Neural cell (in vitro differentiated cells): Measurements from ENCODE around the gene RAD51B. TPM values are rescaled to one million over a fixed set of nuclear protein-coding genes. Genes with fewer than 3 reads are reported as not detected.

Experiments used
- H2AFZ ChIP-seq: fragments of 200-600, 300-800 bp; sonication (generic), shearing (Covaris generic); 2 replicates; pipeline ENCODE4 v1.6.0; 2014; ENCODE audit warnings: low read depth, mild to moderate bottlenecking, antibody characterized with exemption, low read length, moderate library complexity
- H3F3A ChIP-seq: fragments of 200-600 bp; shearing (Covaris generic); 2 replicates; pipeline ENCODE4 v1.6.1; 2016; ENCODE audit warnings: mild to moderate bottlenecking, moderate library complexity, mixed read lengths, antibody characterized with exemption, low read length; ENCODE audit not compliant: insufficient read depth, poor library complexity, severe bottlenecking
- H3K27ac ChIP-seq: fragments of 200-600, 300-800 bp; sonication (generic), shearing (Covaris generic); 2 replicates; pipeline ENCODE4 v1.5.1; 2014; ENCODE audit warnings: mild to moderate bottlenecking, low read length, moderate library complexity
- H3K27me3 ChIP-seq: fragments of 300-800, 200-600 bp; sonication (generic), shearing (Covaris generic); 2 replicates; pipeline ENCODE4 v1.6.0; 2014; ENCODE audit warnings: mild to moderate bottlenecking, low read depth, low read length, moderate library complexity; ENCODE audit not compliant: insufficient read depth
- H3K36me3 ChIP-seq: fragments of 300-800, 200-600 bp; sonication (generic), shearing (Covaris generic); 2 replicates; pipeline ENCODE4 v1.5.1; 2014; ENCODE audit warnings: mild to moderate bottlenecking, antibody characterized with exemption, low read length, moderate library complexity; ENCODE audit not compliant: insufficient read depth
- H3K4me2 ChIP-seq: fragments of 300-800, 200-600 bp; sonication (generic), shearing (Covaris generic); 2 replicates; pipeline ENCODE4 v1.6.0; 2014; ENCODE audit warnings: mild to moderate bottlenecking, low read length
- H3K4me3 ChIP-seq: fragments of 300-800, 200-600 bp; sonication (generic), shearing (Covaris generic); 2 replicates; pipeline ENCODE4 v1.5.1; 2014; ENCODE audit warnings: mild to moderate bottlenecking, low read length, moderate library complexity
- H3K79me2 ChIP-seq: fragments of 200-600 bp; shearing (Covaris generic); replicated peaks from 2 replicates; pipeline ENCODE4 v1.6.0; 2014; ENCODE audit warnings: mild to moderate bottlenecking, low read length, moderate library complexity; ENCODE audit not compliant: insufficient read depth
- H3K9ac ChIP-seq: fragments of 300-800, 200-600 bp; sonication (generic), shearing (Covaris generic); 2 replicates; pipeline ENCODE4 v1.6.1; 2016; ENCODE audit warnings: mild to moderate bottlenecking, low read length, mixed read lengths
- H3K9me2 ChIP-seq: fragments of 200-600 bp; shearing (Covaris generic); 2 replicates; pipeline ENCODE4 v1.6.1; 2016; ENCODE audit warnings: mild to moderate bottlenecking, low read length, mixed read lengths; ENCODE audit not compliant: insufficient read depth
- H3K9me3 ChIP-seq: fragments of 200-600, 300-800 bp; sonication (generic), shearing (Covaris generic); 2 replicates; pipeline ENCODE4 v1.6.1; 2016; ENCODE audit warnings: mild to moderate bottlenecking, mixed run types, low read length, moderate library complexity, mixed read lengths
- H4K20me1 ChIP-seq: fragments of 200-600 bp; shearing (Covaris generic); 2 replicates; pipeline ENCODE4 v1.6.1; 2016; ENCODE audit warnings: mild to moderate bottlenecking, mixed run types; ENCODE audit not compliant: insufficient read depth
- EP300 ChIP-seq: fragments of 450-650 bp; conservative IDR thresholded peaks from 2 replicates; pipeline ENCODE4 v1.6.1; 2014; ENCODE audit warnings: antibody characterized with exemption, mild to moderate bottlenecking, moderate library complexity; ENCODE audit not compliant: poor library complexity, severe bottlenecking
- POLR2AphosphoS5 ChIP-seq: IDR thresholded peaks from 2 replicates; pipeline ENCODE4 v1.6.1; 2012
- RAD21 ChIP-seq: fragments of 450-650 bp; conservative IDR thresholded peaks from 2 replicates; pipeline ENCODE4 v1.6.1; 2014; ENCODE audit warnings: antibody characterized with exemption, mild to moderate bottlenecking, moderate library complexity
- SMC3 ChIP-seq: fragments of 450-650 bp; conservative IDR thresholded peaks from 2 replicates; pipeline ENCODE4 v1.6.1; 2014; ENCODE audit warnings: antibody characterized with exemption, mild to moderate bottlenecking, moderate library complexity; ENCODE audit not compliant: poor library complexity
- polyA plus RNA-seq: library from polyadenylated mRNA; depleted of rRNA; stranded (reverse); fragments of >200 nt; gene quantifications from 2 replicates; pipeline ENCODE4 v1.2.3, GENCODE V29; 2014
- TF ChIP-seq, protein P1 (sequence below): fragments of 450-650 bp; IDR thresholded peaks from 2 replicates; pipeline ENCODE4 v1.5.1; 2014; ENCODE audit warnings: antibody characterized with exemption, mild to moderate bottlenecking, moderate library complexity; ENCODE audit not compliant: poor library complexity, severe bottlenecking
- TF ChIP-seq, protein P2 (sequence below): IDR thresholded peaks from 2 replicates; pipeline ENCODE4 v1.6.1; 2012; ENCODE audit warnings: borderline replicate concordance

The RAD51B gene
- polyA plus RNA-seq, 1 donor from 2014 or later, result 3.1 TPM

DNA sequence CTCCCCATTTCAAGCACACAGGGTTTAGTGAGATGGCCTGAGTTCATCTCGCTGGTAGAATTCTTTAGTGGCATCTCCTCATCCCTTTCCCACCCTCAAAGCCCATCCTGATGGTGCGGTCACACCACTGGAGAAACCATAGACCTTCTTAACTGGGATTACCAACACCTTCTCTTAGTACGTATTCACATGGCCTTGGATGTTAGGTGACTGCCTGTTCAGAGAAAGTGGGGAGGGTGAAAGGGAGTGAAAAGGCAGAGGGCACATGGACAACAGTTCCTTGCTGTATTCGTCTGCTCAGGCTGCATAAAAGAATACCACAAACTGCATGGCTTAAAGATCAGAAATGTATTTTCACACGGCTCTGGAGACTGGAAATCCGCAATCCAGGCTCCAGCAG is 667.2 kb downstream of the RAD51B start:
- H4K20me1 ChIP-seq, result no peaks in the 10 kb centered on the region
- no peaks in the 10 kb centered on the region for H3K36me3 ChIP-seq
- TF ChIP-seq, protein P1, sequence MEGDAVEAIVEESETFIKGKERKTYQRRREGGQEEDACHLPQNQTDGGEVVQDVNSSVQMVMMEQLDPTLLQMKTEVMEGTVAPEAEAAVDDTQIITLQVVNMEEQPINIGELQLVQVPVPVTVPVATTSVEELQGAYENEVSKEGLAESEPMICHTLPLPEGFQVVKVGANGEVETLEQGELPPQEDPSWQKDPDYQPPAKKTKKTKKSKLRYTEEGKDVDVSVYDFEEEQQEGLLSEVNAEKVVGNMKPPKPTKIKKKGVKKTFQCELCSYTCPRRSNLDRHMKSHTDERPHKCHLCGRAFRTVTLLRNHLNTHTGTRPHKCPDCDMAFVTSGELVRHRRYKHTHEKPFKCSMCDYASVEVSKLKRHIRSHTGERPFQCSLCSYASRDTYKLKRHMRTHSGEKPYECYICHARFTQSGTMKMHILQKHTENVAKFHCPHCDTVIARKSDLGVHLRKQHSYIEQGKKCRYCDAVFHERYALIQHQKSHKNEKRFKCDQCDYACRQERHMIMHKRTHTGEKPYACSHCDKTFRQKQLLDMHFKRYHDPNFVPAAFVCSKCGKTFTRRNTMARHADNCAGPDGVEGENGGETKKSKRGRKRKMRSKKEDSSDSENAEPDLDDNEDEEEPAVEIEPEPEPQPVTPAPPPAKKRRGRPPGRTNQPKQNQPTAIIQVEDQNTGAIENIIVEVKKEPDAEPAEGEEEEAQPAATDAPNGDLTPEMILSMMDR, result no peak
- no peak for TF ChIP-seq RAD21
- H3K9me2 ChIP-seq, result no peaks in the 10 kb centered on the region
- H3K27ac ChIP-seq, result no peak overlapping the region
- H2AFZ ChIP-seq, result no peak overlapping the region
- no peaks in the 10 kb centered on the region for H3F3A ChIP-seq
- H3K4me2 ChIP-seq, result no peak overlapping the region
- no peaks in the 10 kb centered on the region for H3K27me3 ChIP-seq
- H3K9me3 ChIP-seq, result no peaks in the 10 kb centered on the region
- no peak overlapping the region for H3K9ac ChIP-seq
- H3K4me3 ChIP-seq, result no peak overlapping the region
- H3K79me2 ChIP-seq, result no peaks in the 10 kb centered on the region

DNA sequence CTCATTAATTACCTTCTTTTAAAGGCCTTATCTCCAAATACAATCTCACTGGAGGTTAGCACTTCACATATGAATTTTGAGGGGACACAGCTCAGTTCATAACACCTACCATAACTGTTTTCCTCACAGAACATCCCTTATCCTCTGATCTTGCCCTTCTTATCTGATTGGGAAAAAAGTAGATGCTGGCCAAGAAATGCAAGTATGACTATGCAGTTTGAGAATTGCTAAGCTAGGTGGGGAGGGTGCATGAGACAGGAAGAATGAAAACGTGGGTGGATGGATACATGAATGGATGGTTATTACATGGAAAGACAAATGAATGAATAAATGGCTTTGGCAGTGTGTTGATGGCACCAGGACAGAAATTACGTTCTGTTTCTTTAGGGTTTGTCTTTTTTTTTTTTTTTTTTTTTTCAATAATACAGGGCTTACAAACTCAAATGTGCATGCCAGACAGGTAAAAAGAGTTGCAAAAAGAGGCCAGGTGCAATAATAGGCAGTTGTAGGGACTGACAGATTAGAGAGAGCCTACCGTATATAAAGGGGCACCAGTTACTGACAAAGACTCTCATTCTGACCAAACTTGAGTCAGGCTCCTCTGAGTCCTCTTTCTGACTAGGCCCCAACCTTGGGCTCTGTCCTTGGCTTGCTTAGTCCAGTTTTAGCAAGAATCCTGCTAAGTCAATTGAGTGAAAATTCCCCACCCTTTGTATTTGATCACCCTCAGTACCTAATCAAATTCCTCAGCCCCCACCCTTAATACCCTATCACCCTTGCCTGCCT is 668.4 kb downstream of the RAD51B start:
- no peaks in the 10 kb centered on the region for H3K27me3 ChIP-seq
- H2AFZ ChIP-seq, result no peak overlapping the region
- no peaks in the 10 kb centered on the region for H3F3A ChIP-seq
- H3K79me2 ChIP-seq, result no peaks in the 10 kb centered on the region
- no peak overlapping the region for H3K4me3 ChIP-seq
- no peaks in the 10 kb centered on the region for H3K36me3 ChIP-seq
- H4K20me1 ChIP-seq, result no peaks in the 10 kb centered on the region
- no peak overlapping the region for H3K27ac ChIP-seq
- TF ChIP-seq, protein P2, sequence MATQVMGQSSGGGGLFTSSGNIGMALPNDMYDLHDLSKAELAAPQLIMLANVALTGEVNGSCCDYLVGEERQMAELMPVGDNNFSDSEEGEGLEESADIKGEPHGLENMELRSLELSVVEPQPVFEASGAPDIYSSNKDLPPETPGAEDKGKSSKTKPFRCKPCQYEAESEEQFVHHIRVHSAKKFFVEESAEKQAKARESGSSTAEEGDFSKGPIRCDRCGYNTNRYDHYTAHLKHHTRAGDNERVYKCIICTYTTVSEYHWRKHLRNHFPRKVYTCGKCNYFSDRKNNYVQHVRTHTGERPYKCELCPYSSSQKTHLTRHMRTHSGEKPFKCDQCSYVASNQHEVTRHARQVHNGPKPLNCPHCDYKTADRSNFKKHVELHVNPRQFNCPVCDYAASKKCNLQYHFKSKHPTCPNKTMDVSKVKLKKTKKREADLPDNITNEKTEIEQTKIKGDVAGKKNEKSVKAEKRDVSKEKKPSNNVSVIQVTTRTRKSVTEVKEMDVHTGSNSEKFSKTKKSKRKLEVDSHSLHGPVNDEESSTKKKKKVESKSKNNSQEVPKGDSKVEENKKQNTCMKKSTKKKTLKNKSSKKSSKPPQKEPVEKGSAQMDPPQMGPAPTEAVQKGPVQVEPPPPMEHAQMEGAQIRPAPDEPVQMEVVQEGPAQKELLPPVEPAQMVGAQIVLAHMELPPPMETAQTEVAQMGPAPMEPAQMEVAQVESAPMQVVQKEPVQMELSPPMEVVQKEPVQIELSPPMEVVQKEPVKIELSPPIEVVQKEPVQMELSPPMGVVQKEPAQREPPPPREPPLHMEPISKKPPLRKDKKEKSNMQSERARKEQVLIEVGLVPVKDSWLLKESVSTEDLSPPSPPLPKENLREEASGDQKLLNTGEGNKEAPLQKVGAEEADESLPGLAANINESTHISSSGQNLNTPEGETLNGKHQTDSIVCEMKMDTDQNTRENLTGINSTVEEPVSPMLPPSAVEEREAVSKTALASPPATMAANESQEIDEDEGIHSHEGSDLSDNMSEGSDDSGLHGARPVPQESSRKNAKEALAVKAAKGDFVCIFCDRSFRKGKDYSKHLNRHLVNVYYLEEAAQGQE, result no peak
- TF ChIP-seq SMC3, result no peak
- TF ChIP-seq RAD21, result no peak
- TF ChIP-seq EP300, result no peak
- TF ChIP-seq, protein P1, result no peak
- TF ChIP-seq POLR2AphosphoS5, result no peak
- no peaks in the 10 kb centered on the region for H3K9me3 ChIP-seq
- H3K9me2 ChIP-seq, result no peaks in the 10 kb centered on the region
- H3K9ac ChIP-seq, result no peak overlapping the region
- H3K4me2 ChIP-seq, result no peak overlapping the region
